Colon (tissue), 2 donors: ENCODE results near the gene KHDRBS2.
"Not testable (repeated sequence)": the region's sequence is repeated elsewhere in the genome, so short reads cannot be mapped to it uniquely, and the experiment has no call there.

Experiments used
- FAIRE-seq: peaks from 2 replicates; lab custom pipeline; 2012; peaks lifted over from hg19 to GRCh38; lab: Jason Lieb, UNC
- donor health status: control.
- donor health status: control.

Gene KHDRBS2

GRCh38 chr6:61857541-61857940, 428.5 kb downstream of the KHDRBS2 start:
- no peak for FAIRE-seq

DNA sequence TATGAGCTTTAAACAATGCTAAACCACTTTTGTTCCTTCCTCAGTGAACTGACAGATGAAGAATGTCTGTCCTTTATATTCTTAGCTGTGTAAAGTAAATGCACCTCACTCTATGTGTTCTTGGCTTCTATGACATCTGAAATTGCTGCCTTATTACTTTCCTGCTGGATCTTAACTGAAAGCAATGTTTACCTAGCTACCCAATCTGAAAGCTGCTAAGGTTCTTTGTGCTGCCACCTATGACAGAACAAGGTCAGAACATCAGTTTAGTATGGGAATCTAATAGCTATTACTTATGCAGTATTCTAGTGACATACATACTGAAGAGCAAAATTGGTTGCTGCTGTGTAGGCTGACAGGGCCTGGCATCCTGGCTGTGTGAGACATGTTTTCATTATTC, 444.1 kb downstream of the KHDRBS2 start:
- no peak for FAIRE-seq

- no peak for FAIRE-seq
Measured at GRCh38 chr6:61835237-61835636, 450.8 kb downstream of the KHDRBS2 start.

GRCh38 chr6:61833176-61833755, 452.8 kb downstream of the KHDRBS2 start:
- no peak for FAIRE-seq

GRCh38 chr6:61817716-61818115, 468.3 kb downstream of the KHDRBS2 start:
- FAIRE-seq = no peak

GRCh38 chr6:61810047-61810446, 476.0 kb downstream of the KHDRBS2 start:
- no peak for FAIRE-seq

DNA sequence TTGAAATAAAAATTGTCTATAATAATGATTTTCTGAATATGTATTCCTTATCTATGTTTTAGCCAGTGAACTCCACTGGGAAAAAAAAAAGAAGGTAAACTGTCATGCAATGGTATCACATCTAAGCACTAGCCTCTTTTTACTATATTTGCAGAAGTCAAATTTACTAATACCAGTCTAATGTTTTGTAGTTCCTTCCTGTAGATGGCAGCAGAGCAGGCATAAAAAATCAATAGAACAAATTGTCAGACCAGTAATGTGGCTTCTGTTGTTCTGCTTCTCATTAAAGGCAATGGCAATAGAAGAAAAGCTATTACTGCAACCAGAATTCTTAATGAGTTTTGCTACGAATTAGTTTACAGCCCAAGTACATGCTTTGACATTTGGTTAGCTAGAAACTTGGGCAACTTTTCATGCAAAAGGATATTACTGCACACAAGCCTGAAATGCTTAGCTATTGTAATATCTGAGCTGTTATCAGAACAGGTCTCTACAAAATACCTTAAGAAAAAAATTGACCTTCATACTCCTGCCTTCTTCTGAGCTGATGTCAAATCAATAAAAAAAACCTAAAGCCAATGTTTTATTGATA, 476.9 kb downstream of the KHDRBS2 start:
- FAIRE-seq = no peak

GRCh38 chr6:61787998-61788397, 498.0 kb downstream of the KHDRBS2 start:
- FAIRE-seq = no peak

DNA sequence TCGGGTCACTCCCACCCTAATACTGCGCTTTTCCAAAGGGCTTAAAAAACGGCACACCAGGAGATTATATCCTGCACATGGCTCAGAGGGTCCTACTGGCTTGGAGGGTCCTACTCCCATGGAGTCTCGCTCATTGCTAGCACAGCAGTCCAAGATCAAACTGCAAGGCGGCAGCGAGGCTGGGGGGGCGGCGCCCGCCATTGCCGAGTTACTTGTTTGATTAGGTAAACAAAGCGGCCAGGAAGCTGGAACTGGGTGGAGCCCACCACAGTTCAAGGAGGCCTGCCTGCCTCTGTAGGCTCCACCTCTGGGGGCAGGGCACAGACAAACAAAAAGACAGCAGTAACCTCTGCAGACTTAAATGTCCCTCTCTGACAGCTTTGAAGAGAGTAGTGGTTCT, 516.6 kb downstream of the KHDRBS2 start:
- not testable (repeated sequence) for FAIRE-seq

DNA sequence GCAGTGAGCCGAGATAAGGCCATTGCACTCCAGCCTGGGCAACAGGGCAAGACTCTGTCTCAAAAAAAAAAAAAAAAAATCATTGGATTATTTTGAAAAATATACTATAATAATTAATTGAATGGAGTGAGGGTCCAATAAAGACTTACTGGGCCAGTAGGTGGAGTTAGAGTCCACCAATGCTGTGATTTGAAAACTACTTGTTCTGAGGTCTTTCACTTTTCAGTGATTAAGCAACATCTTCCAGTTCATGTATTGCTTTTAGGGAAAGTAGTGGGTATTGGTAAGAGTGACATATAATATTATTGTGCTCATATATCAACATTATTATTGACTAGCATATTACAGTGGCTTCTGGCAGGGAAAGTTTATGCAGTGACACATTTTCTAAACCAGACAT, 530.3 kb downstream of the KHDRBS2 start:
- no peak for FAIRE-seq

GRCh38 chr6:61751986-61752385, 534.0 kb downstream of the KHDRBS2 start:
- no peak for FAIRE-seq

GRCh38 chr6:61745994-61746393, 540.0 kb downstream of the KHDRBS2 start:
- FAIRE-seq = no peak

- no peak for FAIRE-seq
Measured at GRCh38 chr6:61711849-61712248, 574.2 kb downstream of the KHDRBS2 start.

DNA sequence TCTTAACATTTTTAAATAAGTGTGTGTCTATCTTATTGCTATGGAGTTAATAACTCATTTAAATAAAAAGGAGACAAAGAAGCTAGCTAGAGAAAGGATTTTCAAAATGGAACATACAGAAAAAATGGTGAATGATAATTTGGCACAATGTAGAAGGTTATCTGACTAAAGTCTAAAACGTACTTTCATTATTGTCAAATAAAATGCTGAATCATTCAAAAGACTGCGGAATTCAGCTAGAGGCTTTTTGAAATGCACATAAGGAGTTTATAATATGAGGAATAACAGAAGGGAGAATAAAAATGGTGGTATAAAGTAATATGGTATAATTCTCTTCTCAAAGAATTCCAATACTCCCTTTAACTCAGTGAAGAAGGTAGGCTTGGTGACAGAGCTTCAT, 597.9 kb downstream of the KHDRBS2 start:
- FAIRE-seq = no peak

DNA sequence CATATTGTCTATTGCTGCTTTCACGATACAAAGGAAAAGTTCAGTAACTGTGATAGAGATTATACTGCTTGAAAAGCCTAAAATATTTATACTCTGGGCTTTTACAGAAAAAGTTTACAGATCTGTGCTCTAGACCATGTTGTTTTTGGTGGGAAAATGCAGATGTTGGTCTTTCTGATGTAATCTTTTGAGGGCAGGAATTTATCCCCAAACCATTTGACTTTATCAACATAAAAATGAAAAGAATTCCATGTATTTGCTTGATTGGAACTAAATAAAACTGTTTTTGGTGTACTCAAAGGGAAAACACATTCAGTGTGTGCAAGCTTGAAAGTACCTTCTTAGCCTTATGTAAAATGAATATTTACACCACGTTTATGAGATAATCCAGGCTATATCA, 603.5 kb downstream of the KHDRBS2 start:
- no peak for FAIRE-seq

- no peak for FAIRE-seq
Measured at GRCh38 chr6:61679625-61680024, 606.4 kb downstream of the KHDRBS2 start.

DNA sequence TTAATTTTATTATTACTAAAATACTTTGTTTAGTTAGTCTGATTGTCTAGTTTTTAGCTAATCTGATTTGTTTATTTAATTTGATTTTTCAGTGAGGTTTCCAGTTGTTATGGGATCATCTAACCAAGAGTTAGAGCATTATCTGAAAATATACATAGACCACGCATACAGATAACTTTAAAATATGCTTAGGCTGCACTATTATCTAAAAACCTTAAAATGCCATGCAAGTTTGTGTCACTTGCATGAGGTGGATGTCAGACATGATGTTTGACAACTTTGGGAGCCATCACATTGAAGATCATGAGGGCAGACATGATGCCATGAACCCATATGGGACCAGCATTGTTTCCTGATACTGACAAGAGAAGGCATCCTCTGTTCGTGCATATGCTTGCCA, 610.3 kb downstream of the KHDRBS2 start:
- FAIRE-seq = no peak

DNA sequence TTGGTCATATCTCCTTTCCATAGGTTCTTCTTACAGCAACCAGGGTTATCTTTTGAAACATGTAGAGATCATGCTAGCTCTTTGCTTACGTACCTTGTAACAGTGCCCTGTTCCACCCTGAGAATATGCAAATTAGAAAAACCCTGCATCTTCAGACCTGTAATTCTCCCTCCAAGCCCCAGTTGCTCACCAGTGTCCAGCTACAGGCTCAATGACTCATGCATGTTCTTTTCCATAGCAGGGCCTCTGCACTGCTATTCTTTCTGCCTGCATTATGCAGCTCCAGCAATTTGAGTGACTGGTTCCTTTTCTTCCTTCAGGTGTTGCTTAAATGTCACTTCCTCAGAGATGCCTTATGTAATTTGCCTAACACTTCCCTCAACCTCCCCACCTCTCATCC, 636.2 kb downstream of the KHDRBS2 start:
- FAIRE-seq = no peak

GRCh38 chr6:61640463-61640862, 645.6 kb downstream of the KHDRBS2 start:
- no peak for FAIRE-seq
